Upper lobe of left lung (tissue), 4 donors: ENCODE measurements around the gene CFAP74.

Source experiments
- EP300 ChIP-seq, 4 donors: sonication (generic); formaldehyde crosslinking; IDR thresholded peaks; one replicate each; pipeline ENCODE4 v1.5.1; 2017; ENCODE audit warnings: antibody characterized with exemption in 4 of 4, control low read depth in 2 of 4
- POLR2AphosphoS5 ChIP-seq, 2 donors: sonication (generic); formaldehyde crosslinking; IDR thresholded peaks; one replicate each; pipeline ENCODE4 v1.5.1; 2017; ENCODE audit warnings: antibody characterized with exemption in 2 of 2

GRCh38 chr1:1890506-1891348, 112.9 kb downstream of the CFAP74 start, which contains the start of gene GNB1:
- TF ChIP-seq EP300 (IDR thresholded peaks at IDR 0.05), result peak in 1 of 4 donors; percentile 13
- TF ChIP-seq POLR2AphosphoS5 (IDR thresholded peaks at IDR 0.05), result peak; percentile 80 to 86
